Measurements from ENCODE around the gene RBM26. TPM values are rescaled to one million over a fixed set of nuclear protein-coding genes. Genes with fewer than 3 reads are reported as not detected.

Gene RBM26
- total and polyA plus RNA-seq, 2 experiments from 2014 or later: 46.0 to 69.3 TPM

DNA sequence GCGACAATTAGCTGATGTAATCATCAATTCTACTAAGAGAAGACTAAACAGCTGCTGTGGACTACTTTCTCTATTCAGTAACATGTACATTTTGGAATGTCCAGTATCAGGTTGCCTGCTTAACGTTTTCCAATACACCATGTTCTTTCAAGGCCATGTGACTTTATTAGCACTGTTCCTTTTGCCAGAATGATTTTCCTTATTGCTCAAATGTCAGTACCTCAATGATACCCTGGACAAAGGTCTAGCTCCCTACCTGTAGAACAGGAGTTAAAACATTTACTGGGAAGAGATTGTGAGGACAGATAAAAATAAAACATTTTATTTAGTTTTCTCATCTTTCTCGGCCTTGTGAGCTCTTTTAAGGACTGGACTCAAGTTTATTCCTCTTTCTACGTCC lies 3.8 kb upstream of the RBM26 start:
- H3K4me3 Mint-ChIP-seq: no peak overlapping the region
- no peaks in the 10 kb centered on the region for H3K9me3 Mint-ChIP-seq
- Histone ChIP-seq H4K20me1 (replicated peaks; ENCODE audit: insufficient read depth) (0 out of 2 replicates have a peak, but pooled peaks cover 2% of the 10 kb centered on the region), H3K4me2 (no peak overlapping the region), H3K27me3 (ENCODE audit: insufficient read depth) (no peaks in the 10 kb centered on the region), H3K4me3 (no peak overlapping the region), H3K4me1 (ENCODE audit: insufficient read depth) (peaks cover 7% of the 10 kb centered on the region; the same call in 1 of the 2 replicates), H3K27ac (ENCODE audit: low read depth) (no peak overlapping the region), H3K9me2 (ENCODE audit: insufficient read depth) (no peaks in the 10 kb centered on the region), H3F3A (replicated peaks; ENCODE audit: low read depth) (no peaks in the 10 kb centered on the region), H3K36me3 (ENCODE audit: insufficient read depth) (no peaks in the 10 kb centered on the region), H3K79me2 (replicated peaks; ENCODE audit: insufficient read depth) (peaks cover 21% of the 10 kb centered on the region), H2AFZ (no peak overlapping the region)
- H3K36me3 Mint-ChIP-seq (ENCODE audit: low read depth): no peaks in the 10 kb centered on the region
- peaks cover 11% of the 10 kb centered on the region for H3K4me1 Mint-ChIP-seq
- TF ChIP-seq NANOG (IDR thresholded peaks at IDR 0.05; ENCODE audit: borderline replicate concordance) (no peak), POLR2AphosphoS5 (IDR thresholded peaks at IDR 0.05; ENCODE audit: low read depth) (no peak), ZNF462 (CRISPR knock-in tag; IDR thresholded peaks at IDR 0.05) (no peak), EZH2phosphoT487 (IDR thresholded peaks at IDR 0.05; ENCODE audit: unreplicated experiment) (no peak), STAT1 (IDR thresholded peaks at IDR 0.05; ENCODE audit: unreplicated experiment) (no peak), EZH2 (IDR thresholded peaks at IDR 0.05; ENCODE audit: low read depth, unreplicated experiment) (no peak), ZNF114 (CRISPR knock-in tag; IDR thresholded peaks at IDR 0.05) (no peak), ETS1 (IDR thresholded peaks at IDR 0.05) (no peak), CTCF (conservative IDR thresholded peaks at IDR 0.05; ENCODE audit: low read depth in 2 of 2) (no peak), JUNB (IDR thresholded peaks at IDR 0.05; ENCODE audit: unreplicated experiment) (no peak), ZNF331 (CRISPR knock-in tag; IDR thresholded peaks at IDR 0.05; ENCODE audit: low read depth) (no peak), CREB1 (CRISPR knock-in tag; IDR thresholded peaks at IDR 0.05; ENCODE audit: low read depth) (no peak), REST (IDR thresholded peaks at IDR 0.05; ENCODE audit: unreplicated experiment) (no peak)
- no peak overlapping the region; the same call in 1 of the 2 replicates for H3K27ac Mint-ChIP-seq
- no peak for ATAC-seq
- no peaks in the 10 kb centered on the region for H3K27me3 Mint-ChIP-seq (ENCODE audit: insufficient read depth, low read depth, poor library complexity)
- DNase-seq (ENCODE audit: low spot score): no peak

All from GM23338 (cell line).